Lower lobe of right lung (tissue), 2 donors: Measurements from ENCODE around the gene EXOC4. TPM values are rescaled to one million over a fixed set of nuclear protein-coding genes. Genes with fewer than 3 reads are reported as not detected.

Source experiments
- ATAC-seq, 2 donors: fragments of 200-7000 bp; cut with Tn5 transposase; one replicate each; pipeline ENCODE4 v1.9.1; 2020 to 2022; ENCODE audit warnings: mild to moderate bottlenecking in 2 of 2, moderate library complexity in 2 of 2
- DNase-seq: peaks from one replicate; pipeline ENCODE4 v3.0.0-alpha.2; 2020
- H3K27ac ChIP-seq: fragments of 200-600 bp; one replicate; pipeline ENCODE4 v1.8.0; 2022
- H3K27me3 ChIP-seq: fragments of 200-600 bp; one replicate; pipeline ENCODE4 v1.8.0; 2022; ENCODE audit warnings: low read depth
- H3K36me3 ChIP-seq: fragments of 200-600 bp; one replicate; pipeline ENCODE4 v1.8.0; 2022; ENCODE audit warnings: mild to moderate bottlenecking
- H3K4me1 ChIP-seq: fragments of 200-600 bp; one replicate; pipeline ENCODE4 v1.8.0; 2022
- H3K4me3 ChIP-seq: fragments of 200-600 bp; one replicate; pipeline ENCODE4 v1.8.0; 2022; ENCODE audit warnings: mild to moderate bottlenecking
- H3K9me3 ChIP-seq: fragments of 200-600 bp; one replicate; pipeline ENCODE4 v1.8.0; 2022
- CTCF ChIP-seq: fragments of 200-600 bp; IDR thresholded peaks from one replicate; pipeline ENCODE4 v1.8.0; 2022; ENCODE audit warnings: antibody characterized with exemption, mild to moderate bottlenecking
- intact Hi-C: fragments of 100-400 bp; cut with DNase I; formaldehyde crosslinking; loops from one replicate; pipeline ENCODE4 v1.11.0; 2022
- total RNA-seq: library from RNA; stranded (reverse); fragmentation: NEBNext Ultra II Directional; extraction: Animal tissue kit (Norgen Biotek cat#: 25700); gene quantifications from one replicate; pipeline ENCODE4 v1.2.1, GENCODE V29; 2021
- donor health status: DM: no; HTN: yes; CAD: no; lungs with severe emphysema.

EXOC4 gene
- total RNA-seq, 1 donor from 2014 or later = 80.2 TPM

DNA sequence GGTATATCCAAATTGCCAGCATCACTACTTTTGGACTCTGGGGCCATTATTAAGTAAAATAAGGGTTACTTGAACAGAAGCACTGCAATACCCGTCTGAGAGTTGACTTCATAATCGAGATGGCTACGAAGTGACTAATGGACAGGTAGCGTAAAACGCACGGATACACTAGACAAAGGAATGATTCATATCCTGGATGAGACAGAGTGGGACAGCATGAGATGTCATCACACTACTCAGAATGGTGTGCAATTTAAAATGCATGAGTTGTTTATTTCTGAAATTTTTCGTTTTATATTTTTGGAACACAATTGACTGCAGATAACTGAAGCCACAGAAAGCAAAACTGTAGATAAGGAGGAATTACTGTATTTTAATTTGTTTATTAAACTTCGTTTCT is 452.7 kb downstream of the EXOC4 start:
- ATAC-seq (no peak), DNase-seq (no peak)
- Histone ChIP-seq H3K36me3 (no peaks in the 10 kb centered on the region), H3K27me3 (no peaks in the 10 kb centered on the region), H3K27ac (no peak overlapping the region), H3K4me3 (no peak overlapping the region), H3K9me3 (no peaks in the 10 kb centered on the region), H3K4me1 (no peaks in the 10 kb centered on the region)
- TF ChIP-seq CTCF = no peak
- intact Hi-C loops = no loop called here

- Histone ChIP-seq H3K27ac (no peak overlapping the region), H3K27me3 (no peaks in the 10 kb centered on the region), H3K4me1 (no peaks in the 10 kb centered on the region), H3K9me3 (no peaks in the 10 kb centered on the region), H3K36me3 (no peaks in the 10 kb centered on the region), H3K4me3 (no peak overlapping the region)
- intact Hi-C loops = no loop called here
- DNase-seq (no peak), ATAC-seq (no peak)
- no peak for TF ChIP-seq CTCF
Measured at GRCh38 chr7:133706016-133706415, 453.1 kb downstream of the EXOC4 start.

- no peak overlapping the region for H3K4me3 ChIP-seq
- TF ChIP-seq CTCF = no peak
- DNase-seq = no peak
- intact Hi-C loops = no loop called here
- H3K27ac ChIP-seq = no peak overlapping the region
- H3K36me3 ChIP-seq = no peaks in the 10 kb centered on the region
- no peak for ATAC-seq
- no peaks in the 10 kb centered on the region for H3K27me3 ChIP-seq
- H3K4me1 ChIP-seq = no peaks in the 10 kb centered on the region
- H3K9me3 ChIP-seq = no peaks in the 10 kb centered on the region
Measured at GRCh38 chr7:133709036-133709880, 456.4 kb downstream of the EXOC4 start.

DNA sequence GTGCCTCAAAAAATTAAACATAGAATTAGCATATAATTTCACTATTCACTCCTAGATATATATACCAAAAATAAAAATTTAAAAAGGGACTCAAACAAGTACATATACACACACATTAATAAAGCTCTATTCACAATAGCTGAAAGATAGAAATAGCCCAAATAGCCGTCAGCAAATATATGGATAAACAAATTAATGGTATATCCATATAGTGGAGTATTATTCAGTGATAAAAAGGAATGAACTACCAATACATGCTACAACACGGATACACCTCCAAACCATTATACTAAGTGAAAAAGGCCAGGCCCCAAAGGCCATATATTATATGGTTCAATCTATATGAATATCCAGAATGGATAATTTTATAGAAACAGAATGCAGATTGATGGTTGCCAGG is 459.7 kb downstream of the EXOC4 start:
- Histone ChIP-seq H3K27me3 (no peaks in the 10 kb centered on the region), H3K36me3 (no peaks in the 10 kb centered on the region), H3K4me3 (no peak overlapping the region), H3K27ac (no peak overlapping the region), H3K4me1 (no peaks in the 10 kb centered on the region), H3K9me3 (no peaks in the 10 kb centered on the region)
- DNase-seq = no peak
- no peak for ATAC-seq
- TF ChIP-seq CTCF = no peak
- intact Hi-C loops = no loop called here

DNA sequence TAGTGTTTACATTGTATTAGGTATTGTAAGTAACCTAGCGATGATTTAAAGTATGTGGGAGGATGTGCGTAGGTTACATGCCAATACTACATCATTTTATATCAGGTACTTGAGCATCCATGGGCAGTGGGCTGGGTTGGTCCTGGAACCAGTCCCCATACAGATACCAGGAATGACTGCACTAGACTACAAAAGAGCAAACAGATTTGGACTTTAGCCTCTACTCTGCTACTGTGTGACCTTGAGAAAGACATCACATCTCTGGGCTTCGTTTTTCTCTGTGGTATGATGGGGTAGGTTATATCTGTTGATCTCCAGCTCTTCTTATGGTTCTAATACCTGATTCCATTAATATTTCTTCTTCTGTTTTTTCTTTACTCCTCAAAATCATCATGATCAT is 461.8 kb downstream of the EXOC4 start:
- H3K27me3 ChIP-seq = no peaks in the 10 kb centered on the region
- no peak for TF ChIP-seq CTCF
- H3K4me3 ChIP-seq = no peak overlapping the region
- ATAC-seq = no peak
- no peaks in the 10 kb centered on the region for H3K9me3 ChIP-seq
- H3K36me3 ChIP-seq = no peaks in the 10 kb centered on the region
- H3K4me1 ChIP-seq = no peaks in the 10 kb centered on the region
- intact Hi-C loops = no loop called here
- H3K27ac ChIP-seq = no peak overlapping the region
- DNase-seq = no peak
